Measurements from ENCODE around the gene CDC42EP2. TPM values are rescaled to one million over a fixed set of nuclear protein-coding genes. Genes with fewer than 3 reads are reported as not detected.
A peak's percentile ranks its signal among the peaks of the same experiment; 100 is the strongest.

CDC42EP2 gene
- total and polyA plus RNA-seq, 2 of the 13 experiments (the other 11 are each of a cell fraction or from before 2014, with no cell fraction given), result 2.3 to 7.1 TPM

DNA sequence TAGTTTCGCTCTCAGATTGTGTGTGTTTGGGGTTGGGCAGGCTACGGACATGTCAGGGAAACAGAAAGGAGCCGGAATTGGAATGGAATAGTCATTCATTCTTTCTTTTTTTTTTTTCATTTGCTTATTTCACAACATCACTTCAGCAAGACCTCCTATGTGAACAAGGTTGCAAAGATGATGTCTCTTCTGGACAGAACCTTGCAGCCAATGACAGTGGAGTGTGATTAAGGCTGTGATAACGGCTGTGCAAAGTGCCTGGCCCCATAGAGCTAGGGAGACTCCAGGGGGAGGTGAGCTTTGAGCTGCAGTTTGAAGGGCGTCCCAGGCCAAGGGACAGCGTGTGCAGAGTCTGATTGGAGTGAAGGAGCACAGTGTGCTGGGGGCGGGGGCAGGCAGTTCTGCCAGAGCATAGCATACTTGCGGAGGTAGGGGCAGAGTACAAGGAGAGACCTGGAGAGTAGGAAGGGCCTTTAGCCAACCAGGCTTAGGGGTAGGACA, 43.2 kb downstream of the CDC42EP2 start (continued):
- TF ChIP-seq ZNF691 (CRISPR knock-in tag; IDR thresholded peaks at IDR 0.05; ENCODE audit: borderline replicate concordance, low read depth), result no peak; the same call in 1 of the 2 replicates
- TF ChIP-seq THAP11 (CRISPR knock-in tag; IDR thresholded peaks at IDR 0.05), result no peak
- TF ChIP-seq ZNF644 (CRISPR knock-in tag; IDR thresholded peaks at IDR 0.05; ENCODE audit: low read depth), result no peak
- TF ChIP-seq ZBTB7B (CRISPR knock-in tag; IDR thresholded peaks at IDR 0.05), result peak; percentile 58; the same call in 1 of the 2 replicates
- TF ChIP-seq TP53 (CRISPR knock-in tag; conservative IDR thresholded peaks at IDR 0.05), result no peak
- TF ChIP-seq TERF1 (CRISPR knock-in tag; IDR thresholded peaks at IDR 0.05), result no peak
- TF ChIP-seq, protein P1, sequence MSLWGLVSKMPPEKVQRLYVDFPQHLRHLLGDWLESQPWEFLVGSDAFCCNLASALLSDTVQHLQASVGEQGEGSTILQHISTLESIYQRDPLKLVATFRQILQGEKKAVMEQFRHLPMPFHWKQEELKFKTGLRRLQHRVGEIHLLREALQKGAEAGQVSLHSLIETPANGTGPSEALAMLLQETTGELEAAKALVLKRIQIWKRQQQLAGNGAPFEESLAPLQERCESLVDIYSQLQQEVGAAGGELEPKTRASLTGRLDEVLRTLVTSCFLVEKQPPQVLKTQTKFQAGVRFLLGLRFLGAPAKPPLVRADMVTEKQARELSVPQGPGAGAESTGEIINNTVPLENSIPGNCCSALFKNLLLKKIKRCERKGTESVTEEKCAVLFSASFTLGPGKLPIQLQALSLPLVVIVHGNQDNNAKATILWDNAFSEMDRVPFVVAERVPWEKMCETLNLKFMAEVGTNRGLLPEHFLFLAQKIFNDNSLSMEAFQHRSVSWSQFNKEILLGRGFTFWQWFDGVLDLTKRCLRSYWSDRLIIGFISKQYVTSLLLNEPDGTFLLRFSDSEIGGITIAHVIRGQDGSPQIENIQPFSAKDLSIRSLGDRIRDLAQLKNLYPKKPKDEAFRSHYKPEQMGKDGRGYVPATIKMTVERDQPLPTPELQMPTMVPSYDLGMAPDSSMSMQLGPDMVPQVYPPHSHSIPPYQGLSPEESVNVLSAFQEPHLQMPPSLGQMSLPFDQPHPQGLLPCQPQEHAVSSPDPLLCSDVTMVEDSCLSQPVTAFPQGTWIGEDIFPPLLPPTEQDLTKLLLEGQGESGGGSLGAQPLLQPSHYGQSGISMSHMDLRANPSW (CRISPR knock-in tag; IDR thresholded peaks at IDR 0.05; ENCODE audit: borderline replicate concordance), result no peak
- no peak for TF ChIP-seq SIN3A (IDR thresholded peaks at IDR 0.05; ENCODE audit: borderline replicate concordance, low read depth, low read length)
- peak; percentile 87; the same call in 1 of the 2 replicates for TF ChIP-seq ZNF292 (CRISPR knock-in tag; IDR thresholded peaks at IDR 0.05; ENCODE audit: borderline replicate concordance, low read depth)
- TF ChIP-seq ZNF678 (CRISPR knock-in tag; IDR thresholded peaks at IDR 0.05), result no peak
- TF ChIP-seq, protein P2, sequence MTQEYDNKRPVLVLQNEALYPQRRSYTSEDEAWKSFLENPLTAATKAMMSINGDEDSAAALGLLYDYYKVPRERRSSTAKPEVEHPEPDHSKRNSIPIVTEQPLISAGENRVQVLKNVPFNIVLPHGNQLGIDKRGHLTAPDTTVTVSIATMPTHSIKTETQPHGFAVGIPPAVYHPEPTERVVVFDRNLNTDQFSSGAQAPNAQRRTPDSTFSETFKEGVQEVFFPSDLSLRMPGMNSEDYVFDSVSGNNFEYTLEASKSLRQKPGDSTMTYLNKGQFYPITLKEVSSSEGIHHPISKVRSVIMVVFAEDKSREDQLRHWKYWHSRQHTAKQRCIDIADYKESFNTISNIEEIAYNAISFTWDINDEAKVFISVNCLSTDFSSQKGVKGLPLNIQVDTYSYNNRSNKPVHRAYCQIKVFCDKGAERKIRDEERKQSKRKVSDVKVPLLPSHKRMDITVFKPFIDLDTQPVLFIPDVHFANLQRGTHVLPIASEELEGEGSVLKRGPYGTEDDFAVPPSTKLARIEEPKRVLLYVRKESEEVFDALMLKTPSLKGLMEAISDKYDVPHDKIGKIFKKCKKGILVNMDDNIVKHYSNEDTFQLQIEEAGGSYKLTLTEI (CRISPR knock-in tag; conservative IDR thresholded peaks at IDR 0.05), result no peak
- no peak for TF ChIP-seq ZNF567 (CRISPR knock-in tag; IDR thresholded peaks at IDR 0.05; ENCODE audit: borderline replicate concordance)
- no peak for TF ChIP-seq KLF11 (CRISPR knock-in tag; IDR thresholded peaks at IDR 0.05)
- TF ChIP-seq HNRNPH1 (optimal IDR thresholded peaks at IDR 0.05; ENCODE audit: low read depth, low read length), result no peak
- TF ChIP-seq, protein P3, sequence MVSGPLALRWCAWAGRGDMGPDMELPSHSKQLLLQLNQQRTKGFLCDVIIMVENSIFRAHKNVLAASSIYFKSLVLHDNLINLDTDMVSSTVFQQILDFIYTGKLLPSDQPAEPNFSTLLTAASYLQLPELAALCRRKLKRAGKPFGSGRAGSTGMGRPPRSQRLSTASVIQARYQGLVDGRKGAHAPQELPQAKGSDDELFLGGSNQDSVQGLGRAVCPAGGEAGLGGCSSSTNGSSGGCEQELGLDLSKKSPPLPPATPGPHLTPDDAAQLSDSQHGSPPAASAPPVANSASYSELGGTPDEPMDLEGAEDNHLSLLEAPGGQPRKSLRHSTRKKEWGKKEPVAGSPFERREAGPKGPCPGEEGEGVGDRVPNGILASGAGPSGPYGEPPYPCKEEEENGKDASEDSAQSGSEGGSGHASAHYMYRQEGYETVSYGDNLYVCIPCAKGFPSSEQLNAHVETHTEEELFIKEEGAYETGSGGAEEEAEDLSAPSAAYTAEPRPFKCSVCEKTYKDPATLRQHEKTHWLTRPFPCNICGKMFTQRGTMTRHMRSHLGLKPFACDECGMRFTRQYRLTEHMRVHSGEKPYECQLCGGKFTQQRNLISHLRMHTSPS (CRISPR knock-in tag; IDR thresholded peaks at IDR 0.05; ENCODE audit: low read depth), result no peak
- TF ChIP-seq RORA (CRISPR knock-in tag; IDR thresholded peaks at IDR 0.05), result no peak
- peak; percentile 67; the same call in 1 of the 2 replicates for TF ChIP-seq ZNF607 (CRISPR knock-in tag; IDR thresholded peaks at IDR 0.05; ENCODE audit: borderline replicate concordance)
- TF ChIP-seq SCMH1 (CRISPR knock-in tag; IDR thresholded peaks at IDR 0.05; ENCODE audit: borderline replicate concordance), result no peak
- TF ChIP-seq NFE2 (CRISPR knock-in tag; IDR thresholded peaks at IDR 0.05), result no peak
